NCI-H1417 treated with DMSO at 0.1 percent for 48 hours (cell line): Measurements from ENCODE around the gene COL21A1.

Source experiments
- DNase-seq: peaks from one replicate; lab custom pipeline; 2025; lab: John Stamatoyannopoulos, UW

The COL21A1 gene

GRCh38 chr6:56187686-56188085 lies 59.7 kb downstream of the COL21A1 start:
- no peak for DNase-seq

GRCh38 chr6:56176741-56177140 lies 70.6 kb downstream of the COL21A1 start:
- DNase-seq: no peak

DNA sequence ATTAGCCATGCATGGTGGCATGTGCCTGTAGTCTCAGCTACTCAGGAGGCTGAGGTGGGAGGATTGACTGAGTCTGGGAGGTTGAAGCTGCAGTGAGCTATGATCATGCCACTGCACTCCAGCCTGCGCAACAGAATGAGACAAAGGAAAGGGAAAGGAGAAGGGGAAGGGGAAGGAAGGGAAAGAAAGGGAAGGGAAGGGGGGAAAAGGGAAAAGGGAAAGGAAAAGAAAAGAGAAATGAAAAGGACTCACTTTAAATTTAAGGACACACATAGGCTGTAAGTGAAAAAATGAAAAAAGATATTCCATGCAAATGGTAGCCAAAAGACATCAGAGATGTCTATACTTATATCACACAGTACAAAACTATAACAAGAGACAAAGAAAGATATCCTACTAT lies 74.2 kb downstream of the COL21A1 start:
- DNase-seq: no peak

DNA sequence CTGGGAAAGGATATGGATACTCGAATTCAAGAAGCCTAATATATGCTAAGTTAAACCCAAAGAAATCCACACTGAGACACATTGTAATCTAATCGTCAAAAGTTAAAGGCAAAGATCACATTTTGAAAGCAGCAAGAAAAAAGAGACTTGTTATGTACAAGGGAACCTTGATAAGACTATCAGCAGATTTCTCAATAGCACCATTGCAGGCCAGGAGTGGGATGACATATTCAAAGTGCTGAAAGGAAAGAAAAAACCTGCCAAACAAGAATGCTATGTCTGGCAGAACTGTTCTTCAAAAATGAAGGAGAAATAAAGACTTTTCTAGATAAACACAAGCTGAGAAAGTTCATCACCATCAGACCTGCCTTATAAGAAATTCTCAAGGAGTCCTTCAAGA lies 75.2 kb downstream of the COL21A1 start:
- DNase-seq: no peak

DNA sequence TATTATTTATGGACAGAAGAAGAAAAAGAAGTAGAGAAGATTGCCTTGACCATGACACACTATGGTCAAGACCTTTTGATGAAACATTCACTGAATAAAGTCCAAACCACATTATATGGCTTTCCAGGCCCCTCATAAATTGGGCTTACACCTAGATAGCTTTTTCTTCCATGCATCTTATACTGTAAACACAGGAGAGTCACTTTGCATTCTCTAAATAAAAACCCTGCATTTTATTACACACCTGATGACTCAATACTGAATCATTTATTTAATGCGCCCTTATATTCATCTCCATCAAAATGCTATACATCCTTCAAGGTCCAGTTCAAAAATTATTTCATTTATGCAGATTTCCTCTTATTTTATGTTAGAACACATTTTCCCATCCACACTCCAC lies 78.0 kb downstream of the COL21A1 start:
- no peak for DNase-seq

DNA sequence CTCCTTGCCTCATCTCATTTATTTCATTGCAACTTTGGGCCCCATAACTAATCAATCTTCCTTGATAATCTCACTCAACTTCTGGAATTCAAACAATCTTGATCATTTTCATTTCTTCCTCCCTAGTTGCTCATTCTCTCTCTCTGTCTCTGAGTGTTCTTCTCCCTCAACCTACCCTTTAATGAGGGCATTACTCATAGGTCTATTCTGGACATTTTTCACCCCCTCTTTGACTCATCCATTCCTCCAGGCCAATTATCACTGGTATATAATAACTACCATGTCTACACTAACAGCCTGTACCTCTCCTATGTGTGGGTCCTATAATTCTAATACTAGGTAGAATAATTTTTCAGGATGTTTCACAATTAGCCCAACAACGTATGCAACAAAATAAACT lies 78.8 kb downstream of the COL21A1 start:
- no peak for DNase-seq

DNA sequence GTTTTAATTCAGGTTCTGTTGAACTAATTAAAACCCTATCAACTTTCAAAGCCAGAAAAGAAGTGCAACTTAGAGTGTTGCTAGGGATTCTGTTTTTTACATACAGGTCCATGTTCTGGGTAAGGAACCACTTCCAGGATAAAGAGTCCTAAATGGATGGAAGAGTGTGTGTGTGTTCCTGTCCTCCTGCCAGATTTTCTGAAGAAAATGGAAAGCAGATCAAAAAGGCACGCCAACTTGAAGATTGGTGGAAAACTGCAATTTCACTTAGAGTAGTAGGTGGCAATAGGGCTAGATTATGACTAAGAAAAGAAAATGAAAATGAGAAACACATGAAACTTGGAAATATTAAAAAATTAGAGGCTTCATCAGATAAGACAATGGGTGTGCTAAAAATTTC lies 85.3 kb downstream of the COL21A1 start:
- DNase-seq: no peak

GRCh38 chr6:56160489-56160888 lies 86.9 kb downstream of the COL21A1 start:
- no peak for DNase-seq

DNA sequence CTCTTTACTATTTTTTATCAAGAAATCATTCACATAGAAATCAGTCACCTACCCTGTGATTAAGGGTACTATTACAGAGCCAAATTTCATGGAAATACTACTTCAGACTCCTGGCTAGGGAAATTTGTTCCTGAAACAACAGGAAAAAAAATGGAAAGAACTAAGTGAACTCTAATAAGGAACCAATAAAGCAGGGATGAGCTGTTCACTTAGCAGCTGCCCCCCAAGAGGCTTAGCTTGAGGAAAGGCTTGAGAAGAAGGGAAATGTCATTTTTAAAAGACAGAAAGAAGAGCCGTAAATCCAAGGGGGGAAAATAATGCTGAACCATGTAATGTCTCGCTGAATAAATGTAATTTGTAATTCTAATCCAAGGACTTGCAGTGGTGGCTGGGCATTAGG lies 88.8 kb downstream of the COL21A1 start:
- no peak for DNase-seq

DNA sequence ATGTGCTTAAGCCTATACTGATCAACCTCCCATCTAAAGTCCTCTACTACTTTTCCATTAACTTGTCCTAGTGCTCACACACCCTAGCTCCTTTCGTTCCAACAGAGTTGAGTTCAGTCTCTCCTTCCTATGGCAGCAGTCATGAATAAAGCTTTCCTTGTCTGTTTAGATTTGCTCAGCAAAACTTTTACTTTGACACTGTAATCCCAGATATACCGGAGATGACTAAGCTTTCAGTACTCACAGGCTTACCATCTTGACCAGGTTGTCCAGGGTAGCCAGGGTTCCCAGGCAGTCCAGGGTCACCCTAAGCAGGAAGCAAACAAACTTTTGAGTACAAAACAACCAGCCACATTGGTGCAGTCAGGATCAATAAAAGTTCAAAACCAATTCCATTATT lies 90.7 kb downstream of the COL21A1 start:
- no peak for DNase-seq

DNA sequence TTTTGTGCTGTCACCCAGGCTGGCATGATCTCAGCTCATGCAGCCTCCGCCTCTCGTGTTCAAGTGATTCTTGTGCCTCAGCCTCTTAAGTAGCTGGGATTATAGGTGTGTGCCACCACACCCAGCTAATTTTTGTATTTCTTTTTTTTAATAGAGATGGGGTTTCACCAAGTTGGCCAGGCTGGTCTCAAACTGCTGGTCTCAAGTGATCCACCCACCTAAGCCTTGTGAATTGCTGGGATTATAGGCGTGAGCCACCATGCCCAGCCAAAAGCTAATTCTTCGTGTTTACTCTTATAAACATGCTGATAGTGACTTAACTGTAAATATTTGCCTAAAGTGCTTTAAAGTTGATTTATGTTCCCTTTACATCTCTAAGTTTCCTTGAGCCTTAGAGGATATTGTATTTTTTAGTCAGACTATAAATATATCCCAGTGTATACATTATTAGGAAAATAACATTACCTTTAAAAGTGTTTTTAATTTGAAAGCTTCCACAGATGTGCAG lies 91.7 kb downstream of the COL21A1 start:
- no peak for DNase-seq

- no peak for DNase-seq
Measured at GRCh38 chr6:56154076-56154475, 93.3 kb downstream of the COL21A1 start.

DNA sequence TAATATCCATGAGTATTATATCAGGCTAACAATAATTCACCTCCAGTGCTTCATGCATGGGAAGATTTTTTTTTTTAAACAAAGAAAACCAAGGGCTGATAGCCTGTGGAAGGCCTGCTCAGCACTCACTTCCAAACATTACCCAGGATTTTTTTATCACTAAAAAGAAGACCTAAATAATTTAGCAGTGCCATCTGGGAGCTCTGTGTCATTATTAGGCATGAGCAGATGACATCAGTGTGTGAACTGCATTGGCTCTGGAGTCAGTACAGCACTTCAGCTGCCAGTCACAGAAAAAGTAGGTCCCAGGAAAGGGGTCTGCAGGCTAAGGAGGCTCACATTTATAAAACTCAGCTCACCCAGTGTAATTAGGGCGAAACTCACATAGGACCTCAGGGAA lies 94.8 kb downstream of the COL21A1 start:
- DNase-seq: no peak

- DNase-seq: no peak
Measured at GRCh38 chr6:56151609-56152224, 95.7 kb downstream of the COL21A1 start.

GRCh38 chr6:56148488-56149186 lies 98.7 kb downstream of the COL21A1 start:
- DNase-seq: no peak

DNA sequence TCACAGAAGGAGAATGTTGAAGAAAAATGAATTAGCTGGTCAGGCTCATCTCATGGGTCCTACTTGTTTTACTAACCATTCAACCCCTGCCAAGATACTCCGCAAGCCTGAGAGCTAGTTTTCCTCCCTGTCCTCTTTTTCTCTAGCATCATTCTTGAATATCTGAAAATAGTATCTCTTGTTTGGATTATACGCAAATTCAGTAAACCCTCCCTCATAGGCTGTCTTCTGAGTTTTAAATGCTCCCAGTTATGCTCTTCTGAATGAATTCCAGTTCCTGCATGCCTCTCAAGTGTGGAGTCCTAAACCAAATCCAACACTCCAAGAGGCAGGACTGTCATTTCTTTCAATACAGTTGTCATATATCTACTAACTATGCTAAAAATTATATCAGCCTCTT lies 99.6 kb downstream of the COL21A1 start:
- DNase-seq: no peak

GRCh38 chr6:56146086-56146485 lies 101.3 kb downstream of the COL21A1 start:
- DNase-seq: no peak

GRCh38 chr6:56145616-56146015 lies 101.8 kb downstream of the COL21A1 start:
- no peak for DNase-seq

DNA sequence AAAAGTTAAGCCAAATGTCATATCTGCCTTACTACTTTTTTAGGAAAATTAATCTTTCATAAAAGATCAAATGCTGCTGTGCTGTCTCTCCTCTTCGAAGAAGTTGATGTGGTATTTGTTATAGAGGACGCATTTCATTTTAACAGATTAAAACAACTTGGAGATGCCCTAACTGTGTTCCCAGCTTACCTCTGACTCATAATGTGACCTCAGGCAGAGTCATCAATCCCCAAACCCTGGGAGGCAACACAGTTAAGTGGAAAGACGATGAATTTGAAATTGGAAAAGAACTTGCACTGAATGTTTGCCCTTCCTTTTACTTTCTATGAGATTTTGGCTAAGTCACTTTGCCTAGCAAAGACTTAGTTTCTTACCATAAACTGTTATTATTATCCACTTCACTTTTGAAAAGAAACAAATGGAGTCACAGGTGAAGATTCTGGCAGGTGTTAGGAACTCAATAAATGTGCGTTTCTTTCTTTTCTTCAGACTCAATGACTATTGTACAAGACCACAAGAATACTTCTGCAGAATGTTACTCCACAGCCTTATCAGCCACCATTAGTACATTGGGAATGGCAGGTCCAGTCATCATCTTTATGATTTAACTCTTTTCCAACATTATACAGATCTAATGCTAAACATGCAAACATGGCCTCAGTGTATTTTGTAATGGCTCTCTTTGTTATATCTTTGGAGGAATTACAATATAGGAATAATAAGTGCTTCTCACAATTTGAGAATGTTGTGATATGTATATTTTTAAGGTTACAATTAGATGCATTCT lies 102.6 kb downstream of the COL21A1 start:
- DNase-seq: no peak

- DNase-seq: no peak
Measured at GRCh38 chr6:56143796-56144195, 103.6 kb downstream of the COL21A1 start.

DNA sequence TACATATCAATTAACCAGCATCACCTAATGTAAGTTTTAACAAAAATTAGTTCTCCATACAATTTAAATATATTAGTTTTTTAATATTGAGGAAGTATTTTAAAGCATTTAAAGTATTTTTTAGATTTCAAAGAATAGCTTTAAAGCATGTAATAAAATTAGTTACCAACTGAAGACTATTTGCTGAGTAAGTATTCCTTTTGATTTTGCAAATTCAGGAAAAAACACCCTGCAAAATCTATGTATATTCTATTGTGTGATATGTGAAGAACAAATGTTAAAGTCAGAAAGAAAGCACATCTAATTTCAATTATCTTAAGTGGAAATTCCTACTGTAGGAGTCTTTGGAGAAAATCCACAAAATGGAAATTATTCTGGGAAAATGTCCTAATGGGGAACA lies 107.3 kb downstream of the COL21A1 start:
- DNase-seq: no peak

DNA sequence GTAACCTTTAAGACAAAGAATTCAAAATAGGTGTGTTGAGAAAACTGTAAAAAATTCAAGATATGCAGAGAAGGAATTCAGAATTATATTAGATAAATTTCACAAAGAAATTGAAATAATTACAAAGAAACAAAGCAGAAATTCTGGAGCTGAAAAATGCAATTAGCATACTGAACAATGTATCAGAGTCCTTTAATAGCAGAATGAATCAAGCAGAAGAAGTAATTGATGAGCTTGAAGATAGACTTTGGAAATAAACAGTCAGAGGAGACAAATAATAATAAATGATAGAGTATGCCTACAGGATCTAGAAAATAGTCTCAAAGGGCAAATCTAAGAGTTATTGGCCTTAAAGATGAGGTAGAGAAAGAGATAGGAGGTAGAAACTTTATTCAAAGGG lies 131.7 kb downstream of the COL21A1 start:
- no peak for DNase-seq

DNA sequence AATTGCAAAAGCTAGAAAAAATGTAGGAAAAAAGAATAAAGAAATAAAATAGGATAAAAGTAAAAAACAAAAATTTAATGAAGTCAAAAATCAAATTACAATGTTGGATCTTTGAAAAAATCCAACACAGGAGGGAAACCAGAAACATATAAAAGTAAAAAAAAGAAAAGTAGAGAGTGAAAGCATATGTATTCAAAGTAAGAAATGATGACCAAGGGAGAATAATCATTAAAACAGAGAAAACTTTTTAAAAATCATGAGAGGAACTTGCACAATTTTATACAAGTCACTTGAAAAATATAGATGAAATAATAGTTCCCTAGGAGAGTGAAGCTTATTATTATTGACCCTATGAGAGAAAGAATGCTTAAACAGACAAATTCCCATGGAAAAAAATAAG lies 138.2 kb downstream of the COL21A1 start:
- DNase-seq: no peak
